ENCODE data around the gene XAF1.

- no peak for TF ChIP-seq CTCF (IDR thresholded peaks at IDR 0.05)
- TF ChIP-seq POLR2A (IDR thresholded peaks at IDR 0.05): no peak
These were observed 682 bp downstream of the XAF1 start for GRCh38 chr17:6756425-6757031.

Measured in body of pancreas (tissue), 4 donors.